Activated naive CD8-positive, alpha-beta T cell treated with anti-CD3 and anti-CD28 coated beads, Interleukin-2, amount 50 U/mL, for 24 hours (primary cell): Measurements from ENCODE around the gene CAMSAP1.

Experiments
- ATAC-seq: fragments of 150-1000 bp; cut with Tn5 transposase; one replicate; pipeline ENCODE4 v1.10.0; 2021
- DNase-seq: peaks from one replicate; pipeline ENCODE4 v3.0.0; 2021
- H3K27ac Mint-ChIP-seq: one replicate; pipeline ENCODE4 v1.8.0; 2021; ENCODE audit warnings: mild to moderate bottlenecking, mixed read lengths
- H3K27me3 Mint-ChIP-seq: one replicate; pipeline ENCODE4 v1.8.0; 2021; ENCODE audit warnings: mixed read lengths
- H3K36me3 Mint-ChIP-seq: one replicate; pipeline ENCODE4 v1.8.0; 2021; ENCODE audit warnings: low read depth, mixed read lengths
- H3K4me1 Mint-ChIP-seq: one replicate; pipeline ENCODE4 v1.8.0; 2021; ENCODE audit warnings: mixed read lengths
- H3K4me3 Mint-ChIP-seq: one replicate; pipeline ENCODE4 v1.8.0; 2021; ENCODE audit warnings: mild to moderate bottlenecking, moderate library complexity, mixed read lengths
- H3K9me3 Mint-ChIP-seq: one replicate; pipeline ENCODE4 v1.8.0; 2021; ENCODE audit warnings: mixed read lengths

Gene CAMSAP1

GRCh38 chr9:135791431-135792267 lies 115.7 kb downstream of the CAMSAP1 start:
- no peaks in the 10 kb centered on the region for H3K9me3 Mint-ChIP-seq
- no peaks in the 10 kb centered on the region for H3K36me3 Mint-ChIP-seq

GRCh38 chr9:135790850-135791249 lies 116.5 kb downstream of the CAMSAP1 start:
- no peak for ATAC-seq
- no peaks in the 10 kb centered on the region for H3K27me3 Mint-ChIP-seq

More at GRCh38 chr9:135791431-135792267, 115.7 kb downstream of the CAMSAP1 start:
- DNase-seq (no peak), ATAC-seq (no peak)
- Mint-ChIP-seq H3K27ac (no peak overlapping the region), H3K4me1 (no peaks in the 10 kb centered on the region), H3K4me3 (no peak overlapping the region), H3K27me3 (no peaks in the 10 kb centered on the region)

GRCh38 chr9:135790356-135790755 lies 117.0 kb downstream of the CAMSAP1 start:
- no peak for ATAC-seq
- Mint-ChIP-seq H3K27me3 (no peaks in the 10 kb centered on the region), H3K4me3 (no peak overlapping the region)

More at GRCh38 chr9:135790850-135791249, 116.5 kb downstream of the CAMSAP1 start:
- no peak overlapping the region for H3K4me3 Mint-ChIP-seq
- DNase-seq, result no peak
- H3K27ac Mint-ChIP-seq, result no peak overlapping the region
- H3K36me3 Mint-ChIP-seq, result no peaks in the 10 kb centered on the region
- H3K9me3 Mint-ChIP-seq, result no peaks in the 10 kb centered on the region
- no peaks in the 10 kb centered on the region for H3K4me1 Mint-ChIP-seq

GRCh38 chr9:135789838-135790291 lies 117.5 kb downstream of the CAMSAP1 start:
- no peak overlapping the region for H3K4me3 Mint-ChIP-seq
- no peak for ATAC-seq
- no peaks in the 10 kb centered on the region for H3K36me3 Mint-ChIP-seq
- no peak for DNase-seq
- no peaks in the 10 kb centered on the region for H3K4me1 Mint-ChIP-seq
- no peak overlapping the region for H3K27ac Mint-ChIP-seq
- no peaks in the 10 kb centered on the region for H3K9me3 Mint-ChIP-seq
- H3K27me3 Mint-ChIP-seq, result no peaks in the 10 kb centered on the region

More at GRCh38 chr9:135790356-135790755, 117.0 kb downstream of the CAMSAP1 start:
- no peaks in the 10 kb centered on the region for H3K36me3 Mint-ChIP-seq
- H3K27ac Mint-ChIP-seq, result no peak overlapping the region
- H3K9me3 Mint-ChIP-seq, result no peaks in the 10 kb centered on the region
- DNase-seq, result no peak
- H3K4me1 Mint-ChIP-seq, result no peaks in the 10 kb centered on the region

- no peaks in the 10 kb centered on the region for H3K27me3 Mint-ChIP-seq
- no peak overlapping the region for H3K27ac Mint-ChIP-seq
- no peaks in the 10 kb centered on the region for H3K9me3 Mint-ChIP-seq
- no peaks in the 10 kb centered on the region for H3K4me1 Mint-ChIP-seq
- H3K36me3 Mint-ChIP-seq, result no peaks in the 10 kb centered on the region
- H3K4me3 Mint-ChIP-seq, result no peak overlapping the region
- ATAC-seq (no peak), DNase-seq (no peak)
Observed at GRCh38 chr9:135788576-135789300, 118.6 kb downstream of the CAMSAP1 start.

- Mint-ChIP-seq H3K27me3 (no peaks in the 10 kb centered on the region), H3K27ac (no peak overlapping the region), H3K36me3 (no peaks in the 10 kb centered on the region), H3K4me3 (no peak overlapping the region), H3K9me3 (no peaks in the 10 kb centered on the region), H3K4me1 (no peaks in the 10 kb centered on the region)
- no peak for DNase-seq
- no peak for ATAC-seq
Observed at GRCh38 chr9:135787776-135788575, 119.4 kb downstream of the CAMSAP1 start.

- H3K27ac Mint-ChIP-seq, result no peak overlapping the region
- no peaks in the 10 kb centered on the region for H3K36me3 Mint-ChIP-seq
- no peaks in the 10 kb centered on the region for H3K4me1 Mint-ChIP-seq
- DNase-seq (no peak), ATAC-seq (no peak)
- H3K4me3 Mint-ChIP-seq, result no peak overlapping the region
- no peaks in the 10 kb centered on the region for H3K9me3 Mint-ChIP-seq
- H3K27me3 Mint-ChIP-seq, result no peaks in the 10 kb centered on the region
Observed at GRCh38 chr9:135787317-135787716, 120.0 kb downstream of the CAMSAP1 start.

- Mint-ChIP-seq H3K4me3 (no peak overlapping the region), H3K27me3 (no peaks in the 10 kb centered on the region), H3K9me3 (no peaks in the 10 kb centered on the region), H3K36me3 (no peaks in the 10 kb centered on the region), H3K27ac (no peak overlapping the region), H3K4me1 (no peaks in the 10 kb centered on the region)
- ATAC-seq, result no peak
- DNase-seq, result no peak
Observed at GRCh38 chr9:135786146-135786690, 121.1 kb downstream of the CAMSAP1 start.

GRCh38 chr9:135785013-135785575 lies 122.3 kb downstream of the CAMSAP1 start:
- Mint-ChIP-seq H3K4me3 (no peak overlapping the region), H3K4me1 (no peaks in the 10 kb centered on the region), H3K9me3 (no peaks in the 10 kb centered on the region), H3K36me3 (no peaks in the 10 kb centered on the region), H3K27me3 (no peaks in the 10 kb centered on the region), H3K27ac (no peak overlapping the region)
- peak; percentile 5 for ATAC-seq
- DNase-seq, result no peak

- H3K27ac Mint-ChIP-seq, result no peak overlapping the region
- H3K9me3 Mint-ChIP-seq, result no peaks in the 10 kb centered on the region
- DNase-seq (no peak), ATAC-seq (no peak)
- no peaks in the 10 kb centered on the region for H3K27me3 Mint-ChIP-seq
- H3K4me3 Mint-ChIP-seq, result no peak overlapping the region
- no peaks in the 10 kb centered on the region for H3K36me3 Mint-ChIP-seq
- H3K4me1 Mint-ChIP-seq, result no peaks in the 10 kb centered on the region
Observed at GRCh38 chr9:135783540-135784245, 123.7 kb downstream of the CAMSAP1 start.

- H3K4me3 Mint-ChIP-seq, result no peak overlapping the region
- ATAC-seq (no peak), DNase-seq (no peak)
- no peak overlapping the region for H3K27ac Mint-ChIP-seq
- no peaks in the 10 kb centered on the region for H3K36me3 Mint-ChIP-seq
- no peaks in the 10 kb centered on the region for H3K9me3 Mint-ChIP-seq
- H3K27me3 Mint-ChIP-seq, result no peaks in the 10 kb centered on the region
- H3K4me1 Mint-ChIP-seq, result no peaks in the 10 kb centered on the region
Observed at GRCh38 chr9:135782946-135783345, 124.4 kb downstream of the CAMSAP1 start.

GRCh38 chr9:135780626-135781025 lies 126.7 kb downstream of the CAMSAP1 start:
- no peak overlapping the region for H3K27ac Mint-ChIP-seq
- no peak for ATAC-seq
- peaks cover 2% of the 10 kb centered on the region for H3K27me3 Mint-ChIP-seq

GRCh38 chr9:135780086-135780485 lies 127.3 kb downstream of the CAMSAP1 start:
- DNase-seq (no peak), ATAC-seq (no peak)
- Mint-ChIP-seq H3K27me3 (peaks cover 2% of the 10 kb centered on the region), H3K27ac (no peak overlapping the region), H3K36me3 (no peaks in the 10 kb centered on the region), H3K9me3 (no peaks in the 10 kb centered on the region), H3K4me3 (no peak overlapping the region), H3K4me1 (no peaks in the 10 kb centered on the region)

More at GRCh38 chr9:135780626-135781025, 126.7 kb downstream of the CAMSAP1 start:
- H3K36me3 Mint-ChIP-seq, result no peaks in the 10 kb centered on the region
- no peak overlapping the region for H3K4me3 Mint-ChIP-seq
- no peaks in the 10 kb centered on the region for H3K4me1 Mint-ChIP-seq
- no peak for DNase-seq
- H3K9me3 Mint-ChIP-seq, result no peaks in the 10 kb centered on the region
